A549 treated with AZD9567 at 1 μM for 4 hours (cell line): Measurements from ENCODE around the gene SUPT7L. TPM values are rescaled to one million over a fixed set of nuclear protein-coding genes. Genes with fewer than 3 reads are reported as not detected.

Source experiments
- total RNA-seq: library from RNA; stranded (reverse); fragments of 200-300 nt; extraction: Qiagen RNA extraction; gene quantifications from 5 replicates; pipeline ENCODE4 v1.2.3, GENCODE V29; 2022; ENCODE audit not compliant: insufficient read depth

SUPT7L gene
- total RNA-seq, result 27.5 to 31.9 TPM (median 31.6 TPM) in 5 replicates

DNA sequence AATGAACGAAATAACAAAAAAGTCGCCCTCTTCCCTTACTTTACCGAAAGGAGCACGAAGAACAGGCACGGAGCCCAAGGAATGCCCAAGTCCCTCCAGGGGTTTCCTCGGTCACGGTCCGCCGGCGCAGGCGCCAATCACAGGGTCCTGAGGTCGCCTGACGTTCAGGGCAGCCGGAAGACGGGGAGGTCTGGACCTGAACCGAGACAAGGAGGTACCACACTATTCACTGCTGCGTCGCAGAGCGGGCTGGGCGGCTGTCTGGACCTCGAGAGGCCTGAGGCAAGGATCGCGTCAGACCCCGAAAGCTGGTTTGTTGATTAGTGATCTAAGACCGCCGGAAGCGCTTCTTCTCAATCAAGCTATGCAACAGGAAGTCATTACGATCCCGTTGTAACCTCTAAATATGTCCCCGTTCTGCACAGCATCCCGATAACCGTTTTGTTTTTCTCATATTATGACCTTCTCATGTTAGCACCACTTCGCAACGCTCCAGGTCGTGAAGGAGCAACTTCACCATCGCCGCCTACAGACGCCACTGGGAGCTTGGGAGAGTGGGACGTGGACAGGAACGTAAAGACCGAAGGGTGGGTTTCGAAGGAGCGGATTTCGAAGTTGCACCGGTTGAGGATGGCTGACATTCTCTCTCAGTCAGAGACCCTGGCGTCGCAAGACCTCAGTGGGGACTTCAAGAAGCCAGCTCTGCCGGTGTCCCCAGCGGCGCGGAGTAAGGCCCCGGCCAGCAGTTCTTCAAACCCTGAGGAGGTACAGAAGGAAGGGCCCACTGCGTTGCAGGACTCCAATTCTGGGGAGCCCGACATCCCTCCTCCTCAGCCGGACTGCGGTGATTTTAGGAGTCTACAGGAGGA is at the start of gene SUPT7L, which contains the start of gene SLC4A1AP:
Gene SUPT7L (minus strand): TSS at position 330 of the 869 bp plus-strand sequence. CDS start 1,422 bp downstream, outside the sequence.
Gene SLC4A1AP (plus strand): TSS at position 605 of the 869 bp plus-strand sequence. CDS start 26 bp downstream, at position 631.

GRCh38 chr2:27628767-27629709 is 34.4 kb downstream of the SUPT7L start, which contains the start of the genes CCDC121 and GPN1:
Gene CCDC121 (minus strand): TSS chr2:27629012. CDS start chr2:27627799, 1,213 bp downstream.
Gene GPN1 (plus strand): TSS chr2:27629050. CDS start chr2:27629059, 9 bp downstream.

Other genes with a start within 250 kb of the SUPT7L start
- 134 to 146 TPM (median 142 TPM) in 5 replicates for gene NRBP1, start 235.0 kb downstream of the SUPT7L start, total RNA-seq
- gene KRTCAP3, start 221.2 kb downstream of the SUPT7L start, total RNA-seq, result 0.53 to 1.2 TPM (median 0.83 TPM) in 4 of 5 replicates, not detected in the other
- gene IFT172, start 173.9 kb downstream of the SUPT7L start, total RNA-seq, result 7.8 to 10.0 TPM (median 7.9 TPM) in 5 replicates
- gene FNDC4, start 168.4 kb downstream of the SUPT7L start, total RNA-seq, result 3.3 to 4.7 TPM (median 4.0 TPM) in 5 replicates
- gene GCKR, start 166.8 kb downstream of the SUPT7L start, total RNA-seq, result 0.10 to 0.25 TPM (median 0.17 TPM) in 4 of 5 replicates, not detected in the other
- 13.3 to 18.5 TPM (median 16.4 TPM) in 5 replicates for gene ZNF512, start 80.6 kb downstream of the SUPT7L start, total RNA-seq
- 2.4 to 4.3 TPM (median 3.7 TPM) in 5 replicates for gene CCDC121, start 34.6 kb downstream of the SUPT7L start, total RNA-seq
- 54.4 to 67.7 TPM (median 55.9 TPM) in 5 replicates for gene GPN1, start 34.6 kb downstream of the SUPT7L start, total RNA-seq
- 19.9 to 29.3 TPM (median 26.1 TPM) in 5 replicates for gene SLC4A1AP, start 275 bp upstream of the SUPT7L start, total RNA-seq
- gene MRPL33, start 108.1 kb upstream of the SUPT7L start, total RNA-seq, result 321 to 381 TPM (median 323 TPM) in 5 replicates
- gene RBKS, start 226.8 kb upstream of the SUPT7L start, total RNA-seq, result 6.5 to 9.0 TPM (median 8.0 TPM) in 5 replicates
- 43.1 to 67.3 TPM (median 46.4 TPM) in 5 replicates for gene BABAM2, start 227.1 kb upstream of the SUPT7L start, total RNA-seq